Measurements from ENCODE around the gene PAQR6. TPM values are rescaled to one million over a fixed set of nuclear protein-coding genes. Genes with fewer than 3 reads are reported as not detected.

The PAQR6 gene
- total and polyA plus RNA-seq, 2 of the 8 experiments (the other 6 are each of a cell fraction or from before 2014, with no cell fraction given), result 7.1 to 11.3 TPM

- no peak for TF ChIP-seq CHD7 (IDR thresholded peaks at IDR 0.05; ENCODE audit: insufficient replicate concordance, low read length)
- TF ChIP-seq POLR2A (IDR thresholded peaks at IDR 0.05; ENCODE audit: control extremely low read depth in 1 of 2, low read depth in 2 of 2, low read length in 2 of 2), result no peak
- no peak for TF ChIP-seq MAFK (IDR thresholded peaks at IDR 0.05; ENCODE audit: low read depth, low read length)
- TF ChIP-seq USF2 (IDR thresholded peaks at IDR 0.05; ENCODE audit: low read length), result no peak
- no peak for TF ChIP-seq MAX (IDR thresholded peaks at IDR 0.05)
- TF ChIP-seq KDM5A (IDR thresholded peaks at IDR 0.05; ENCODE audit: low read length), result no peak
- TF ChIP-seq CTBP2 (IDR thresholded peaks at IDR 0.05; ENCODE audit: borderline replicate concordance, insufficient read depth, insufficient read length, low read length), result no peak
- no peak for TF ChIP-seq TAF1 (IDR thresholded peaks at IDR 0.05; ENCODE audit: low read depth, low read length)
- no peak for TF ChIP-seq SUZ12 (IDR thresholded peaks at IDR 0.05; ENCODE audit: low read length)
- TF ChIP-seq GTF2F1 (IDR thresholded peaks at IDR 0.05; ENCODE audit: borderline replicate concordance, low read depth, low read length), result no peak
- TF ChIP-seq SRF (IDR thresholded peaks at IDR 0.05; ENCODE audit: low read depth, low read length), result no peak
These were observed 19.4 kb downstream of the PAQR6 start (continued) for GRCh38 chr1:156228501-156228900.
